Activated CD4-positive, alpha-beta T cell treated with anti-CD3 and anti-CD28 coated beads, Interleukin-2, amount 50 U/mL, for 1 hour (primary cell): Measurements from ENCODE around the gene GABRP.
"Not testable (repeated sequence)": the region's sequence is repeated elsewhere in the genome, so short reads cannot be mapped to it uniquely, and the experiment has no call there.

Source experiments
- DNase-seq: peaks from one replicate; pipeline ENCODE4 v3.0.0-alpha.2; 2020

The GABRP gene

GRCh38 chr5:170756691-170757090, 26.8 kb upstream of the GABRP start:
- DNase-seq, result no peak

DNA sequence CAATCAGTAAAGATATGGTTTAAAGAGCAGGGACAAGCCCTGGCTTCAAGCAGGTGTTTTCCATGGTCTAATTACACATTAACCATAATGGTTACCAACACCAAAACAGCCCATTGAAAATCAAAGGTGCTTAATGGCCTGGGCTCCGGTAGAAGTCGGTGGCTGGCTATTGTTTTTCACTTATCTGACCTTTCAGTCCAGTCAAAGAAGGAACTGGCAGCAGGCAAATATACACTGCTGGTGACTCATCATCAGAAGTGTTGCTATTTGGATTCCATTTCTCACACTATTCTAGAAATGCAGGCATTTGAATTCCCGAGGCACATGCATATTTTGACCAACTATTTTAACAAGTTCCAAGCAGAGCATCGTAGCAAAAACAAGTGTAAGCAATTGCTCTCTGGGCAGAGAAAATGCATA, 26.3 kb upstream of the GABRP start:
- DNase-seq, result no peak

GRCh38 chr5:170757669-170758068, 25.9 kb upstream of the GABRP start:
- DNase-seq, result no peak

GRCh38 chr5:170758481-170758880, 25.0 kb upstream of the GABRP start:
- no peak for DNase-seq

- no peak for DNase-seq
Observed at GRCh38 chr5:170760113-170760512, 23.4 kb upstream of the GABRP start.

- DNase-seq, result no peak
Observed at GRCh38 chr5:170761048-170761707, 22.3 kb upstream of the GABRP start.

- DNase-seq, result no peak
Observed at GRCh38 chr5:170761708-170762066, 21.8 kb upstream of the GABRP start.

DNA sequence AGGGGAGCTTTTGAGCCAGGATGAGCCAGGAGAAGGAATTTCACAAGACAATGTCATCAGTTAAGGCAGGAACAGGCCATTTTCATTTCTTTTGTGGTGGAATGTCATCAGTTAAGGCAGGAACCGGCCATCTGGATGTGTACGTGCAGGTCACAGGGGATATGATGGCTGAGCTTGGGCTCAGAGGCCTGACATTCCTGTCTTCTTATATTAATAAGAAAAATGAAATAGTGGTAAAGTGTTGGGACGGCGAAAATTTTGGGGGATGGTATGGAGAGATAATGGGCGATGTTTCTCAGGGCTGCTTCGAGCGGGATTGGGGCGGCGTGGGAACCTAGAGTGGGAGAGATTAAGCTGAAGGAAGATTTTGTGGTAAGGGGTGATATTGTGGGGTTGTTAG, 21.2 kb upstream of the GABRP start:
- not testable (repeated sequence) for DNase-seq

- not testable (repeated sequence) for DNase-seq
Observed at GRCh38 chr5:170765868-170766267, 17.7 kb upstream of the GABRP start.

DNA sequence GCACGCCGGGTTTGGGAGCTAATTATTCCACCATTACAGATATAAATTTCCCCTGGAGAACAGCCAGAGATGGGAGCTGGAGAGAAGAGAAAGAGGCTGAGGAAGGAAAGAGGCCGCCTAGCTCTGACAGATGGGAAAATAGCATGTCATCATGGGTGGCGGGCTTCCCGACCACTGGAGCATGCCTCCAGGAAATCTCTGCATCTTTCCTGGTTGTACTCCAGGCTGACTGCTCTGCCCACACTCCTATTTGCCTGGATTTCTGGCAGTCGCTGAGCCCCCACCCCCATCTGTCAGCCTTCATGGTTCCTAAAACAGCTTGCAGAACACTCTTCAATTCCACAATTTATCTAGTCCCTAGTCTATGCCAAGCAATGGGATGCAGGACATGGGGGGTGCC, 14.3 kb upstream of the GABRP start:
- no peak for DNase-seq

DNA sequence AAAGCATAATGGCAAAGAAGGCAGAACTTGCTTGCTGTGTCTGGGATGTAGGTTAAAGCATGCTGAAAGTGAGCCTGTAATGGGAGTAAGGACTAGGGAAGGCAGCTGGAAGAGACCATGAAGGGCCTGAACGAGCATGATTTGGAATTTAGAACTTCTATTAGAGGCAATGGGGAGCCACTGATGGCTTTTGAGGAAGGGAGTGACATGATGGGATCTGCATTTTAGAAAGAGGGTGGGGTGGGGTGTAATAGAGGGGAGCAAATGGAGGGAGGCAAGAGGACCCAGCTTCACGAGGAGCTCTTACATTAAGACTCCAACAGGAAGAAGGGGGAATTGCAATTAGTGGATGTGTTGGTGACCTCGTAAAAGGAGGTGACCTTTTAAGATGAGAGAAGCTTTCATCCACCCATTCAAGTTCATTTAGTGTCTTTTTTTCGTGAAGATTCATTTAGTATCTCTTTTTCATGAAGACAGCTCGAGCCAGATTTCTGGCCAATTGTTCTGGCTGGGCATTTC, 13.6 kb upstream of the GABRP start:
- DNase-seq, result no peak

- DNase-seq, result no peak
Observed at GRCh38 chr5:170771496-170771895, 12.0 kb upstream of the GABRP start.

DNA sequence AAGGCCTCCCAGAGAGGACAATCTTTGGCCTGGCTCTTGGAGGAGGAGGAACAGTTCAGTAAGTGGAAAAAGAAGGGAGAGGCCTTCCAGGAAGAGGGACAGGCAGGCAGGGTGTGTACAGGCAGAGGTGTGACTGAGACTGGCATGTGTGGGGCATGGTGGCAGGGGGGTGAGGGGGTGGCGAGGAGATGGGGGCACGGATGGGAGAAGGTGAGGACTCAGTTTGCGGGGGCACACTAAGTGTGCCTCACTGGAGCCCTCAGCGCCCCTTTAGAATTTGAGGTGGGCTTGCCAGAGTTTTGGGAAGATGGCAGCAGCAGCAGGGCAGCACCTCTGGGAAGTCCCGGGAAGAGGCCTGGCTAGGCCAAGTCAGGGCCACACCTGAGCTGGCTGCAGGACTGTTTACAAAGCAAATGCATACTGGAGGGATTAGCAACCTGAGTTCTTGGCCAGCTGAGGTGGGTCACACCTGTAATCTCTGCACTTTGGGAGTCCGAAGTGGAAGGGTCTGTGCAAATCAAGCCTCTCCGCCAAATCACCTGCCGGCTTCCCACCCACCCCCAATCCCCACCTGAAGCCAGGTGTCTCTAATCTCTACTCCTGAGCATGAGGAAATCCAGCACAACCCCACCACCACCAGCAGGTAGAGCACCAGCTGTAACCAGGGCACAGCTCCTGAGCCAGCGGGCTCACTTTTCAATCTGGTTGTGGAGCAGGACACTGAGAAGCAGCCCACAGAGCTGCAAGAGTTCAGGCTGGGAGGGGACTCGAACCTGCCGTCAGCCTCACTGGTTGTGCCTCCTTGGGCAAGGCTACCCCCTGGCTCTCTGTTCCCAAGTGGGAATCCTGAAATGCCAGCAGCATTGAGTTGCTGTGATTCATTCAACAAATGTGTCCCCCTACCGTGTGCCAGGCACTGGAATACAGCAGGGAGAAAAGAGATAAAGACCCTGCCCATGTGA, 10.2 kb upstream of the GABRP start:
- DNase-seq, result no peak

- no peak for DNase-seq
Observed at GRCh38 chr5:170774831-170775230, 8.7 kb upstream of the GABRP start.

- no peak for DNase-seq
Observed at GRCh38 chr5:170781946-170782345, 1.6 kb upstream of the GABRP start.

GRCh38 chr5:170782438-170782837, 1.1 kb upstream of the GABRP start:
- DNase-seq, result no peak

- no peak for DNase-seq
Observed at GRCh38 chr5:170785416-170785815, 1.9 kb downstream of the GABRP start.

GRCh38 chr5:170787216-170787615, 3.7 kb downstream of the GABRP start:
- DNase-seq, result no peak

GRCh38 chr5:170788626-170789304, 5.2 kb downstream of the GABRP start:
- no peak for DNase-seq

DNA sequence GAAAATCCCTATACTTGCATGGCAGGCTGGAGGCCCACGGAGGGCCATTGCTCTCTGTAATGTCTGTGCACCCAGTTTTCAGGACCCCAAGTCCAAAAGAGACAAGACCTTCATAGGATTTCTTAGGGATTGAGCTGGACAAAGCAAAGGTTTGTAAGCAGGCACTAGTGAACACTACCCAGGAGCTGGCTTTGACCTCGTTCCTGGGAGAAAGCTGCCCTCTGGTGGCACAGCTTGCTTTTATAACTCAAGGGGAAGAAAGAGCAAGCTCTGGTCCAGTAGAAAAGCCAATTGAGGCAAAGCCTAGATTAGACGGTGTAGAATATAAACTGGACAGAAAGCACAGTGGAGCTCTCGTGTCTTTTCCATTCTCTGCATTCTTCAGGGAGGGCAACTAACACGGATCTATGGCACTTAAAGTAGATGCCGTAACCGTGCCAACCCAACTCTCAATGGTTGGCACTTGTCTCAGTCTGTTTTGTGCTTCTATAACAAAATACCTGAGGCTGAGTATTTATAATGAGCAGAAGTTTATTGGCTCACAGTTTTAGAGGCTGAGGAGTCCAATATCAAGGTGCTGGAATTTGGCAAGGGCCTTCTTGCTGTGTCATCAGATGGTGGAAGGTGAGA, 7.9 kb downstream of the GABRP start:
- no peak for DNase-seq

GRCh38 chr5:170792878-170793277, 9.4 kb downstream of the GABRP start:
- DNase-seq, result no peak

GRCh38 chr5:170795154-170795553, 11.6 kb downstream of the GABRP start:
- DNase-seq, result no peak

DNA sequence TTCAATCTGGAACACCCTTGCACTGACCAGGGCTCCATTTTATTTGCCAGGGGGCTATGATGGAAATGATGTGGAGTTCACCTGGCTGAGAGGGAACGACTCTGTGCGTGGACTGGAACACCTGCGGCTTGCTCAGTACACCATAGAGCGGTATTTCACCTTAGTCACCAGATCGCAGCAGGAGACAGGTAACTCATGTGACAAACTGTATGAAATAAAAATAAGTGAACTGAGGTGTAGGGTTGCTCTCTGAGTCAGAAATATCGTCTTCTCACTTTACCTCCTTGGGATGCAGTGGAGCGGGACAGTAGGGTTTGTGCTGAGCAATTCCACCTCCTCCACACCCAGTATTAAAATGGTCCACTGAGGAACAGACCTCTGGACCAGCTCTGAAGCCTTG, 22.1 kb downstream of the GABRP start:
- no peak for DNase-seq
